GM18511 (cell line): Measurements from ENCODE around the gene SGIP1.

Source experiments
- ATAC-seq: cut with Tn5 transposase; IDR thresholded peaks from one replicate; pipeline ENCODE4 v1.9.1; 2021; ENCODE audit warnings: mild to moderate bottlenecking, moderate library complexity; ENCODE audit not compliant: unreplicated experiment

Gene SGIP1

GRCh38 chr1:66521721-66522365, 12.1 kb upstream of the SGIP1 start:
- ATAC-seq, result no peak

DNA sequence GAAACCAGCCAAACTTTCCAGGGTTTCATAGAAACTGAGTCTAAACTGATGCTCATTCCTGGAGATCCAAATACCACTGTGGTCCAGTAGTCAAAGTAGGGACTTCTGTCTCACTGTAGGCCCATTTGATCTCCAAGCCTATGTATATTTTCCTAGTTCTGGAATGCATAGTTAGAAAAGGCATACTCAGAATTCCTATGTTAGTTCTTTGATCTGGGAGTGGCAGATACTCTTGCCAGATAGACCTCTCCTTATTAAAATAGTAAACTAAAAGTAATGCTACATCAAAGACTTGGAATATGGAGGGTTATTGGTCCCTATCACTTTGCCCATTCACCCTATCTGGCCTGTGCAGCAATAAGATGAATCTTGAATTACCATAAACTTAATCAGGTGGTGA, 10.4 kb upstream of the SGIP1 start:
- no peak for ATAC-seq

DNA sequence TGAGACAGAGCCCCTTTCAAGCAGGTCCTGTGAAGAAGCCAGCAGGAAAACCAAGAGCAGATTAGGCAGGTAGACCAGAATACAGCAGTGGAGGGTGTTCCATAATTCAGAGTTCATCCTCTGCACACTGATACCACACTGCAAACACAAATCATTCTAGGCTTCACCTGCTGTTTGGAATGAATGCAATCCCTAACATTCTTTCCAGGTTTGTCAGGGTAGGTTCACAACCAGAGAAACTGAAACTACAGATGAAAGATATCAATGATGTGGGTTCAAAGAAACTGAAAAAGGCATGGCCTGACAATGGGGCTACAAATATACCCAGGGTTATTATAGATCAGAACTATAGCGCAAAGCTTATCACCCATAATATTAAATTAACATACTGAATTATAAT, 8.9 kb upstream of the SGIP1 start:
- ATAC-seq, result no peak

- ATAC-seq, result no peak
These were observed 7.9 kb upstream of the SGIP1 start for GRCh38 chr1:66526036-66526435.

GRCh38 chr1:66526991-66527390, 7.0 kb upstream of the SGIP1 start:
- ATAC-seq, result no peak

GRCh38 chr1:66527686-66528085, 6.3 kb upstream of the SGIP1 start:
- ATAC-seq, result no peak

DNA sequence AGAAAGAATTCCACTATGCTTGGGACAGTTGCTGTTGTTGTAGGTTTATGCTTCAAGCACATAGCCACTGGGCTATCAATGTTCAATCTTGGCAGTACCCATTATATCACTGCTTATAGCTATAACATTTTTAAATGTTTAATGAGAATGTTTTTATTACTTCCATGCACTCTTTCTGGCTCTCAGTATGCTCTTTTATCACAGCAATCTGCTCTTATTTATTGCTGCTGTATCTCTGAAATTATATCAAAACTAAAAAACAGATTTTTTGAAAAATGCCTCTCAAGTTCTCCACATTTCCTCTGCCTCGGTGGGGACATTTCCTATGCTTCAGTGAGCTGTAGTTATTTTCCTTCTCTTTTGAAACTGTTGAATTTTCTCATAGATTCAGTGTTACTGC, 5.4 kb upstream of the SGIP1 start:
- ATAC-seq, result no peak

DNA sequence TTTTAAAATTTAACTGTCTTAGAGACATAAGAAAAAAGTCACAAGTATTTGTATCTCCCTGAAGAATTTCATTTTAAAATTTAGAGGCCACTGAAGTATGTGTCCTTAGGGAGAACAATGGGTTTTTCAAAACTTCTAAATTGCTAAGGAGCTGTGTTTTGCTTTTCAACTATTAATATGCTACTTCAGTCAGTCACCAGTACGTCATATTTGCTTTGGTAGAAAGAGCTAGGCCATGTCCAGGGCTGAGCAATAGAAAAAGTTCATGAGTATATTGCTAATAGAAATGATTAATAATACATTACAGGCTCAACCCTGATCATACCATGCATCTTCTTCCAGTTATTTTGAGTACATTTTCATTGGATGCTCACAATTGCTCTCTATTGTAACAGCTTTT, 1.7 kb upstream of the SGIP1 start:
- ATAC-seq, result no peak

DNA sequence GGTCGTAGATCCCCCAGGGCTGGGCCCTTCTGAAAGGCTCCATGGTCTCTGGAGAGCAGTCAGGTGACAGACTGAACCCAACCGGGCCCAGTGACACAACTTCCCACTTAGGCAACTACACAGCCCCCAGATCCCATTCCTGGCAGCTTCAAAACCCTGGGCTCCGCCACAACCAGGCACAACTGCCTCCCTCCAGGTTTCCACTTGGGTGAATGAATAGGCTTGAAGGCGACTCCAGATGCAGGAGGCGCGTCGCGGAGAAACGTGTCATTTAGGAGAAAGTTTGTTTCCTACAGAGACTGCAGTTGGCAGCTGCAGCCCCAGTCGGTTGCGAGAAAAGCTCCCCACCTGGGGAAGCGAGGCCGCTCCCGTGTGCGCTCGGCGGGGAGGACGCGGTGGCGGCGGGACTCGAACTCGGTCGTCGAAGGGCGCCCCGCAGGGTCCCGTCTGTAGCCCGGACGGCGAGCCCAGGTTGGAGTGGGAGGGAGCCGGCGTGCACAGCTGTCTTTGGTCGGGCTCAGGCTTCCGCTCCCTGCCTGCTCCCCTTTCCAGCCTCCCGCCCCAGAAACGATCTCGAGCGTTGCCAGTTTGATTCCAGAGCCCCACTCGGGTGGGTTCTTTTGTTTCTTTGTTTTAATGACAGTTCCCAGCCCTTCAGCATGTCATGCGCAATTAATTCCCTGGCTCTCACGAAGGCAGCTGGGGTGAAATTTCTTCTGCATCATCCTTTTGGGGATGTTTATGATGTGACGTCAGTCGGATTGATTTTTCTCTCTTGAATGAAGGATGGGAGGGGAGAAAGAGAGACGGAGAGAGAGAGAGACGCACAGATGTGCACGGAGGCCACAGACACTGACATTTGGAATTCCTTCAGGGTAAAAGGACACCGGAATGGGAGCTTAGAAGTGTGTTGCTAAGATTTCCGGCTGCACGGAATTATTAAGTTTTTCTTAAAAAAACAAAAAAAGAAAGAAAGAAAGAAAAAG, 862 bp upstream of the SGIP1 start:
- ATAC-seq, result no peak

DNA sequence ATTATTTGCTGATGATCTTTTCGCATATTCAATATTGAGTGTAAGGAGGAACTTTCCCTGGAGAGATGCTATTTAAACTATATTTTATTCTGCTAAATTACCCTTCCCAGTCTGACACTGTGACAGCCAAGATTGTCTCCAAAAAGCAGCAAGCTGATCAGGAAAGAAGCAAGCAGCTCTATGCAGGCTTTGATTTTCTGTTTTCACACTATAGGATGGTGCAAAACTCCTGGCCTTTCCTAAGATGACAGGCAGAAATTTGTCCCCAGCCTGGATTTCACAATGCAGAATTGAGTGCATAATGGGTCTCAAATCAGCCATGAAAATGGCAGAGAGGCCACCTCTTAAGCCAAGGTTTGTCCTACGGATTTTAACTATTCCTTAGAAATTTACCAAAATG, 1.1 kb downstream of the SGIP1 start:
- ATAC-seq, result no peak

- ATAC-seq, result no peak
These were observed 1.9 kb downstream of the SGIP1 start for GRCh38 chr1:66535853-66536252.

- ATAC-seq, result no peak
These were observed 3.8 kb downstream of the SGIP1 start for GRCh38 chr1:66537718-66538117.

DNA sequence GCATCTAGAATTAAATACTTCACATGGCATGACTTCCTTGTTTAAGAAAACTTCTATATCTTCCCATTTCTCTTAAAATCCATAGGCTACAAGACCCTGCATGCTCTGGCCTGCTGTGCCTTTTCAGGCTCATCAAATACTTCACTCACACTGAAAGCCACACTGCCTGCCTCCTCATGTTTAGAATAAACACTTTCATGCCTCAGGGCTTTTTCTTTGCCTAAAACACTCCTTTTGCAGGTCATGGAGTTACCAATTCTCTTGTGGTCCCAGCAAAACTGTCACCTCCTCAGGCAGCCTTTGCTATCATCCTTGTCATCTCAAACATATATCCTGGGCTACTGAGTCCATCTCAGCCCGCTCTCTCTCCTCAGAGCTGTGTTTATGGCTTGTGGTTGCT, 5.5 kb downstream of the SGIP1 start:
- ATAC-seq, result no peak

DNA sequence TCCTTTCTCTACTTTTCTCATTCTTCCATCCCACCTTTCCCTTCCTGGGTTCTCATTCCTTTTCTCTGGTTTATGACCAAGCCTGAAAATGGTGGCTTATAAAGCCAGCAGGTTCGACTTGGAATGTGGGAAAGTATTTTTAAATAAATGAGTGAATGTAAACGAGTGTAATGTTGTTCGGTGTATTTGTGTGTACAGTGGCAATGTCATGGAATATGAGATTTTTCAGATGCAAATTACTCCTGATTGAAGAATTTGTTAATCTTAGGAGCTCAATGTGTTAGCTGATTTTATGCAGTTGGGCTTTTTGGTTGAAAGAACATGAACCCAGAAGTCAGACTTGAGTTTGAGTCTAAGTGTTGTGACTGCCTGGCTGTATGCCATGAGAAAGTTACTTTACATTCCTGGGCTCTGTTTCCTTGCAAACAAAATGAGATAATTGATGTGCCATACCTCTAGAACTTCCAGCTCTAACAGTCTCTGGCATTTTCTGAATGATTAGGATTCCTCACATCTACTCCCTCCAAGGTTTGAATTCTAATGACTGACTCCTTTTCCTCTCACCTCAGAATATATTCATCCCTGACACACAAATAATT, 6.6 kb downstream of the SGIP1 start:
- ATAC-seq, result no peak

GRCh38 chr1:66542314-66542713, 8.4 kb downstream of the SGIP1 start:
- no peak for ATAC-seq

GRCh38 chr1:66542811-66543767, 9.1 kb downstream of the SGIP1 start:
- no peak for ATAC-seq

GRCh38 chr1:66546047-66546810, 12.3 kb downstream of the SGIP1 start:
- ATAC-seq, result no peak

DNA sequence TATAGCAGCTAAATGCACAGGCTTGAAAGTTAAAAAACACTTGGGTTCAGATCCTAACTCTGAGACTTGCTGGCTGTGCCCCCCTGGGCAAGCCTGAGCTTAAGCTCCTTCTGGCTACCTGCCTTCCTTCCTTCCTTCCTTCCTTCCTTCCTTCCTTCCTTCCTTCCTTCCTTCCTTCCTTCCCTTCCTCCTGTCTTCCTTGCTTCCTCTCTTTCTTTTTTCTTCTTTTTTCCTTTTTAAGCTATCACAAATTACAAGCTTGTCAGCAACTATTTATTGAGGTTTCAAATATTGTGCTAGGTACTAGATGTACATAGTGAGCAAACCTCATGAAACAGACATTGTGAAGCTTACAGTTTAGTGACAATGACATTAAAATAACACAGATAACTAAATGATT, 15.1 kb downstream of the SGIP1 start:
- no peak for ATAC-seq

DNA sequence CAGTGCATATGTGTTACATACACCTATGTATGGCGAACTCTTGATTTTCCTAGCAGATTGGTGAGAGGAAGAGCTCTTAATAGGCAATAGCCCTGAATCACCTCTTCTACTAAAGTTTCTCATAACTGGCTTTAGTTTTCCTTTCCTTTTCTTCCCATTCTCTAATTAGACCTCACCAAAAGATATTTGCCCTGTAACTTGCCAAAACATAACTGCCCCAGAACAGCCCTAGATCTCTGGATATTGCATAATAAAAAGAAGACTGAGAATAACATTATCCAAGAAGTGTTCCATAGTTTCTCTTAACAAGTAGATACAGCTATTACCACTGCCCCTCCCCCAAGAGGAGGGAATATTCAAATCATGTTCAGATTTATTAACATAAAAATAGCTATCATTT, 16.3 kb downstream of the SGIP1 start:
- no peak for ATAC-seq

GRCh38 chr1:66552287-66552686, 18.3 kb downstream of the SGIP1 start:
- ATAC-seq, result no peak
